Inflammatory macrophage treated with lipopolysaccharide for 4 hours (primary cell): Measurements from ENCODE around the gene AKR1B15.
"Not testable (repeated sequence)": the region's sequence is repeated elsewhere in the genome, so short reads cannot be mapped to it uniquely, and the experiment has no call there.

Experiments used
- DNase-seq: peaks from one replicate; pipeline ENCODE4 v3.0.0-alpha.2; 2020

The AKR1B15 gene

DNA sequence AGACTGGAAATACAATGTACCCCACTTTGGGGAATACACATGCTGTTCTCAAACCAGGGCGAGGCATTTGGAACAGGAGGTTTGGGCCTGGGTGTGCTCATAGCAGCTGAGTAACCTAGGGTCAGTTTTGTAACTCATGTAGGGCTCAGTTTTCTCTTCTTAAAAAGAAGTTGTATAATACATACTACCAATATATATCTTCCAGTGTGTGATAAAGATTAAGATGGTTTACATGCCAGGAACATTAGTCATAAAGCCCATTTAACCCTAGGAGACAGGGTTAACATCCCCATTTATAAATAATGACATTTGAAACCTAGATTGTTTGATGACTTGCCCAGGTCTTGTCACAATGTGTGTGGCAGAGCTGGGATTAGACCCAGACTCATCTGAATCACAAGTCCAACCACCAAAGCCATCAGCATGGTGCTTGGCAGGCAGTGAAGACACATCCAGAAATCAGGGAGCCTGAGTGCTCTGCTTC is 15.6 kb upstream of the AKR1B15 start:
- DNase-seq: no peak

DNA sequence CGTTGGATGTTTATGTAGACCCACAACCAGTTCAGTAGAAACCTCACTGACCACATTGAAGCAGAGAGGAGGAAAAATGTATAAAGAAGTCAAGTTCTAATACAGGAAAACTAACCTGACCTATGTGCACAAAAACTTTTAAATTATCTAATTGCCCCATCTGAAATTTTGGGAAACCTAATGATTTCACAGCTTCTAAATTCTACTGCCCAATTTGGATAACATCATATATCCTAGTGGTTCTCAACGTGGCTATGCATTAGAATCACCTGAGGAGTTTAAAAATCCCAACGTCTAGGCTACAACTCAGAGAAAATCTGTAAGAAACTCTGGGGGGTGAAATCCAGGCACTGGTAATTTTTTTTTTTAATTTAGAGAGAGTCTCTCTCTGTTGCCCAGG is 14.3 kb upstream of the AKR1B15 start:
- no peak for DNase-seq

DNA sequence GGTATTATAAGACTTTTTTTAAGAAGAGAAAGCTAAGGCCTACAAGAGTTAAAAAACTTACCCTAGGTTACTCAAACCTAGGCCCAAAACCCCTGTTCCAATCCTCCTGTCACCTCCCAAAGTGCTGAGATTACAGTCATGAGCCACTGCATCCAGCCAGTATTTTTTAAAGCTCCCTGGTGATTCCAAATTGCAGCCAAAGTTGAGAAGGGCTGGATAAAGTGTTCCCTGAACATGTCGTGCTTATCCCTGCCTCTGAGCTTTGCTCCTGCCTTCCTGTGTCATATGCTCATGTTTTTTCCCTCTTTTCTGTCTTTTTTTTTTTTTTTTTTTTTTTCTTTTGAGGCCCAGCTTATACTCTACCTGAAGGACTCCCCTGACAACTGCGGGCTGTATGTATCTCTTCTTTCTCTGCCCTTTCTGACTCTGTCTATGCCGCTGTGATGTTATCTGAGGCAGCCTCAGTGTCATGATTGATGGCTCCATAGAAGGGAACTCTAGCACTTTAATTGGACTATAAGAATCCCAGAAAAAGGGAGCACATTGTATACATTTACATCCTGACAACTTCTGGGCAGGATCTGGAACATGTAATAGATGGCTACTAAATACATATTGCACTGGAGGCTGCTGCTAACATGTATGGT is 13.5 kb upstream of the AKR1B15 start:
- no peak for DNase-seq

DNA sequence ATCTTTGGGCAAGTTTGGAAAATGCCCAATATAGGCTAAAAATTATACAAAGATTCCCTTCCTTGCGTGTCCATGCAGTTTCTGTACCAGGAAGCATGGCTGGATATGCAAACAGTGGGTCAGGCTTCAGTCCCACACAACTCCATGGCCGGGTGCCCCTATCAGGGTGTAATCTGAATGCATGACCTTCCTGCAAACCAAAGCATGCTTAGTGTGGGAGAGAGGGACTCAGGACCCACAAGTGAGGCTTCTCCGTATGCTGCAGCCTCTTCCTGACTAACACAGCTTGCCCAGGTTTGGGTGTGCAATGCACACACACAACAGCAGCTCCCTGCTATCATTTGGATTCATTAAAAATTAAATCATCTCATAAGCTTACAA is 13.0 kb upstream of the AKR1B15 start:
- no peak for DNase-seq

DNA sequence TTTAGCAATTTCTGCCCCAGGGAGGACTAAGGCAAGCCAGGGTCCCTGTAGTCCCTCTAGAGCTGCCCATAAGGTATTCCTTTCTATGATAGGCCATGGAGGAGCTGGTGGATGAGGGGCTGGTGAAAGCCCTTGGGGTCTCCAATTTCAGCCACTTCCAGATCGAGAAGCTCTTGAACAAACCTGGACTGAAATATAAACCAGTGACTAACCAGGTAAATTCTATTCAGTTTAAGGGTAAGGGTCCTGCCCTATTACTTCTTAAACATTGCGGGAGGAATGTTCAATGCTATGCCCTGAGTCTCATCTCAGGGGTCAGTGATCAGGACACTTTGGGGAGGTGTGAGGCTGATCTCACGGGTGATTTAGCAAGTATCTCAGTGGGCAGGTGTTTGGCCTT is 12.4 kb upstream of the AKR1B15 start:
- not testable (repeated sequence) for DNase-seq

DNA sequence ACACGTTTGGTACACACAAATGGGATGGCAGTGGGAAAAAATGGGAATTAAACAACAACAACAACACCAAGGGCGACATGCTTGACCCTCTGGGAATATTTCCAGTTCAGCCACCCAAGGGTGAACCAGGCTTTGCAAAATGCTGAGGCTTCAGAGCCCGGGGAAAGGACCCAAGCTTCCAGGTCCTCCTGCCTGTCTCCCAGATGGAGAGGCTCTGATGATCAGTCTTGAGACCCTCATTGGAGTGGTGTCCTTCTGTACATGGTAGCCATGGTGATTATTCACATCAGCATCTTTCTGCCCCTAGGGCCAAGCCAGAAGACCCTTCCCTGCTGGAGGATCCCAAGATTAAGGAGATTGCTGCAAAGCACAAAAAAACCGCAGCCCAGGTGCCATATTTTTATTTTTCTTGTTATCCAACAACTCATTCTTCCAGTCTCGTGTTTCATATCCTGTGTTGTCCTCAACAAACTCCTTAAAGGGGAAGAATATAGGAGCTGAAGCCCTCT is 11.6 kb upstream of the AKR1B15 start:
- not testable (repeated sequence) for DNase-seq

DNA sequence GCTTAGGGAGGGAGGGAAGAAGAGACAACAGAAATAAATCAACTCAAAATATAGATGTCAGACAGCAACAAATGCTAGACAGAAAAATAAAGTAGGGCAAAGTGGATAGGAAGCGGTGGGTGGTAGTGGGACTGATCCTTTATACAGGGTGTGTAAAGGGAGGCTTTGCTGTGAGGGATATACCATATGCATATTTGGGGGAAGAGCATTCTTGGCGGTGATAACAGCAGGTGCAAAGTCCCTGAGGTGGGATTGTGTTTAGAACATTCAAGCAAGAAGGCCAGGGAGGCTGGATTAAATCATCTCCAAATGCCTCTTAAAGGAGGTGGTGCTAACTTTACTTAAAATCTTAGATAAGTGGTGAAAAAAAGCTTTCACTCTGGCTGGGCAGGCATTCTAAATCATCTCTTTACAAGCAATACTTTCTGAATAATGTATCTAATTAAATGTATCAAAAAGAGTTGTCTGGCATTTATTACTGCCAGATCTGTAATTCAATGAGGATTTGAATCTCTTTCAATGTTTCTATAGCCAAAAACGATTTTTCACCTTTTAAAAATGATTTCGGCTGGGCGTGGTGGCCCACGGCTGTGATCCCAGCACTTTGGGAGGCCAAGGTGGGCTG is 9.4 kb upstream of the AKR1B15 start:
- no peak for DNase-seq

DNA sequence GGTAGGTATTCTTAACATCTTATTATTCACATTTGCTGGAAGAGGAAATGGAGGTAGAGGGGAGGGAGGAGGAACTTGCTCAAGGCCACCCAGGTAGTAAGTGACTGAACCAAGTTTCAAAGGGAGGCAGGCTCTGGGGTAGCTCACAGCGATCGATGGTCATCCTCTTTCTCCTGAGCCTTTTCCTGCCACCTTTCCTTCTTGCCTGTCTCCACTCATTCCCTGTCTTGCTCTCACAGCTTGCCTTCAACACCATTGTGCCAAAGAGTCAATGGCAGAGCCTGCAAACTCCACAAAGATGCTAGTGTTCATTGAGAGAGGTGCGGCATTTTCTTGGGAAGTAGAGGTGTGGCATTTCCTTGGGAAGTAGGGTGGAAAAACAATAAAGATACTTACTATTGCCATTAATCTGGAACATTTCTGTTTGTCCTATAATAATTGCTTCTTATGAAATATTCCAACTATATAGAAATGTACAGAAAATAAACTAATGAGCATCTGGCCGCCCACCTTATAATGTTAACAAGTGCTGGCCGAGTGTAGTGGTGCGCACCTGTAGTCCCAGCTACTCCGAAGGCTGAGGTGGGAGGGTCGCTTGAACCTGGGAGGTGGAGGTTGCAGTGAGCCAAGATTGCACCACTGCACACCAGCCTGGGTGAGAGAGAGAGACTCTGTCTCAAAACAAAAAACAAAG is 7.3 kb upstream of the AKR1B15 start:
- not testable (repeated sequence) for DNase-seq

DNA sequence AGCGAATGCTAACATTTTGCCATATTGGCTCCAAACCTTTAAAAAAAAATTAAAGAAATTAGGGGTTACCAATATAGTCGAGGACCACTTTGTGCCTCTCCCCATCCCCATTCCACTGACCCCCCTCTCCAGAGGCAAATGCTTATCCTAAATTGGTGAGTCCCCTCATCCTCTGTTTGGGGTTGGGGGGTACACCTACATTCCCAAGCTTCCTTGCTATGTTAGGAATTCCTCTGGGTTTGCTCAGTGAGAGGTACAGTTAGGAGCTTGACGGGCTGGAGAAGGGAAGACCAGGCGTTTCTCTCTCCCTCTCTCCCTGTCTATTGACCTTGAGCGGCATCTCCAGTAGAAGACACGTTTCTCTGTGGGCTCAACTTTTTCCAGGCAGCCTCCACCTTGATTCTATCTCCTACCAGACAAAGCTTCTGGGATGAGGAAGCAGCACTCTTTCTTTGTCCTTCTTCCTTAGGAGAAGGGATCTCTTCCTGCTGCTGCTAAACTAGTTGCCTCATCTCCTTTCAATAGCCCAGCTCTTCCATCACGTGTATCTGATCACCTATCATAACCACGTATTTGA is 6.6 kb upstream of the AKR1B15 start:
- no peak for DNase-seq

DNA sequence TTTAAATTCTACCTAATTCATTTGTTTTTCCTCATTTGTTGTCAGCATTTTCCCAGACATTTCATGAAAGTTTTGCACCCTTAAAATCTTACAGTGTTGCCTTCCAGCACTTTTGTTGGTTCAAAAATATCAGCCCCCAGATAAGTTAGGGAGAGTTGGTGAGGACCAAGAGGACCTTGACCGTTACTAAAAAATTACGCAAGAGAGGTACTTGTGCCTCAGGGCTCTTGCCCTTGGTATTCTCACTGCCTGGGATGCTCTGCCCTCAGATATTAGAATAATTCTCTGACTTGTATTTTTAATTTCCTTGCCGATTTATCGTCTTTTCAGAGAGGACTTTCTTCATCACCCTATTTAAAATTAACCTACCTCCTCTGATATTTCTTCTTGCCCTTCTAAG is 3.5 kb upstream of the AKR1B15 start:
- no peak for DNase-seq

DNA sequence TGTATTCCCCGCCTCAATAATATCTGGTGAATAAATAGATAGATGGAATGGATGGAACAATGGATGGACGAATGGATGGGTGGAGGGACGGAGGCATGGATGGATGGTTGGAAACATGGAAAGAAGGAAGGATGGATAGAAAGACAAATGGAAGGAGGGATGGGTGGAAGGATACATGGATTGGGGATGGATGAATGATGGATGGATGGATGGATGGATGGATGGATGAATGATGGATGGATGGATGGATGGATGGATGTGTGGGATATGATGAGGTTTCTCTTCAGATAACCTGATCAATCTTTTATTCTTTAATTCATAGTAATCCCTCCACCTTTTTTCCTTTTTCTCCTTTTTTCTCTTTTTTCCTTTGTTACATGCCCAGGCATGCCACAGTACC is 3.0 kb upstream of the AKR1B15 start:
- DNase-seq: no peak

DNA sequence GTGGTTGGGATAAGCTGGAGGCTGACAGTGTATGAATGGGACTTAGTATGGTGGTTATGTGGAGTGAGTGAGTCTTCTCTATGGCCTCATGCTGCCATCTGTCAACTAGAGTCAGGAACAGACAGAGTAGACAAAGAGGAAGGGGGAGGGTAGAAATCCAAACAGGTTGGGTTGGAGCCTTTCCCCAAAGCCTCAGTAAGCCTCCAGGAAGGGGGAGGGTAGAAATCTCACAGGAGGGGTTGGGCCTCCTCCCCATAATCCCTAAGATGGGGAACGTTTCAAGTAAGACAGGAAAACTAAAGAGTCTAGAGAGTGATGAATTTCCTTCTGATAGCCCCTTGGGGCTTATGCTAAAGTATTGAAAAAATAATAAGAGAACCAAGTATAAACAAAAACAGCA is 2.0 kb upstream of the AKR1B15 start:
- DNase-seq: no peak

DNA sequence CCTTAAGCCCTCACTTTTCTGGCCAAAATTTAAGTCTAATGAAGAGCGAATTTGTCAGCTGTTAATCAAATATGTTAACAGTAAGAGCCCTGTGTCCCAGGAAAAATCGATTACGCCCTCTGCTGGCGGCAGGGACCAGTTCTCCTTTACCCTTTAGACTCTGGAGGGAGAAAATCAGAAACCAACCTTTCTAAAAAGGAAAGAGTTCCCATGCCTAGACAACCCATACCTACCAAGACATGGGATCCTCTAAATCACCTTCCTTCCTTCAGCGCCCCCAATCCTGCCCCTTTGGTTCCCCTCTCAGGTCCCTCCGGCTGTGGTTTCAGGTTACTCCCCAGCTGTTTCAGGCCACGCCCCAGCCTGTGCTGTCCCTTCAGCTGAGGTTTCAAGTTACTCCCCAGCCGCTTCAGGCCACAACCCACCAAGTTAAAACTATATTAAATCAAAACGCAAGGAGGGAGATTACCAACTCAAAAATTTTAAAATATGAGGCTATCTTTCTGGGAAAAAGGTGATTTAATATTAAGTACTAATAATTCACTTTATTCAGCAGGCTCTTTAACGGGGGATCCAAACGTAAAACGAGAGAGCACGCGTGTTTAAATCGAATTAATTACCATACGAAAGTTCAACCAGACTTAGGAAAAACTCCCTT is 1.4 kb upstream of the AKR1B15 start:
- DNase-seq: peak; percentile 61

DNA sequence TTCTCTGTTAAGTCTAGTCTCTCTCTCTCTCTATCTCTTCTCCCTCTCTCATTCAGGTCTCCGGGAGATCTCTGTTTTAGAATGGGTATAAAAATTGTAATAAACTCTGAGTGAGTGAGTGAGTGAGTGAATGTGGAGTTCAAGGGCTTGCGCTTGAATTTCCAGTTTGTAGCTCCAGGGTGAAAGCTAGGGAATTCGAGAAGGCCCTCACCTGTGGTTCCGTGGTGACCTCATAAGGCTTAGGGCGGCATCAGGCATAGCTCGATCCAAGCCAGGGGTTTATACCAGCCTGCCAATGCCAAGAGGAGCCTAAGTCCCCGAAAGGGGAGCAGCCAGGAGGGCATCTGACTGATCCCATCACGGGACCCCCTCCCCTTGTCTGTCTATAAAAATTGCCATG is 456 bp downstream of the AKR1B15 start:
- DNase-seq: no peak

DNA sequence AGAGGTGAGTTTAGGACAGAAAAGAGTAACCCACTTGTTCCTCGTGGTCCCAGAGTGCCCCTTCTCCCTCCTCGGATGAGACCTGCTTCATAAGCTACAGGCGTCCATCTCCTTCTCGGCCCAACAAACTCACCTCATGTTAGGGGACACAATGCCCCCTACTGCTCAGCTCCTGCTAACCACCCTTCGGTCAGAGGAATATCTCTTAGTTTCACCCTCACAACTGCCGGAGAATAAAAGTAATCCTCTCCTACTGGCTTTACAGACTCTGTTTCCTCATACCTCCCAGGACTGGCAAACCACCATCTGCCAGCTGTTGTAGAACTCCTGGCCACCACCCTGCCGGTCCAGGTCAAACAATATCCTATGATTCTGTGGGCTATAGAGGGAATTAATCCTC is 3.2 kb downstream of the AKR1B15 start:
- DNase-seq: no peak

DNA sequence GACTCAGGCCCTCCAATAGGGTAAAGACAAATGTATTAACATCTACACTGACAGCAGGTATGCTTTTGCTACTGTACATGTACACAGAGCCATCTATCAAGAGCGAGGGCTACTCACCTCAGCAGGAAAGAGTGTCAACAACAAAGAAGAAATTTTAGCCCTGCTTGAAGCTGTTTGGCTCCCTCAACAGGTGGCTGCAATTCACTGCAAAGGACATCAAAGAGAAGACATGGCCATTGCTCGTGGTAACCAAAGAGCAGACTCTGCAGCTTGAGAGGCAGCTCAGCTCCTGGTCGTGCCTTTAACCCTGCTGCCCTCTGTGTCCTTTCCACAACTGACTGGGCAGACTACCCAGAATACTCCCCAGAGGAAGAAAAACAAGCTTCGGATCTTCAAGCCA is 5.1 kb downstream of the AKR1B15 start:
- DNase-seq: no peak

DNA sequence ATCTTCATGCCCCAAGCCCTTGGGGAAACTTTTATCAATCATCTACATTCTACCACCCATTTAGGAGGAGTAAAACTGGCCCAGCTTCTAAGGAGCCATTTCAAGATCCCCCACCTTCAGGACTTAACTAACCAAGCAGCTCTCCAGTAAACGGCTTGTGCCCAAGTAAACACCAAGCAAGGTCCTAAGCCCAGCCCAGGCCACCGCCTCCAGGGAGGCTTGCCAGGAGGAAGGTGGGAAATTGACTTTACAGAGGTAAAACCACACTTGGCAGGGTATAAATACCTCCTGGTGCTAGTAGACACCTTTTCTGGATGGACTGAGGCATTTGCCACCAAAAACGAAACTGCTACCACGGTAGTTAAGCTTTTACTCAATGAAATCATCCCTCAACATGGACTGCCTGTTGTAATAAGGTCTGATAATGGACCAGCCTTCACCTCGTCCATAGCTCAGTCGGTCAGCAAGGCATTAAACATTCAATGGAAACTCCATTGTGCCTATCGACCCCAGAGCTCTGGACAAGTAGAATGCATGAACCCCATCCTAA is 5.6 kb downstream of the AKR1B15 start:
- no peak for DNase-seq

DNA sequence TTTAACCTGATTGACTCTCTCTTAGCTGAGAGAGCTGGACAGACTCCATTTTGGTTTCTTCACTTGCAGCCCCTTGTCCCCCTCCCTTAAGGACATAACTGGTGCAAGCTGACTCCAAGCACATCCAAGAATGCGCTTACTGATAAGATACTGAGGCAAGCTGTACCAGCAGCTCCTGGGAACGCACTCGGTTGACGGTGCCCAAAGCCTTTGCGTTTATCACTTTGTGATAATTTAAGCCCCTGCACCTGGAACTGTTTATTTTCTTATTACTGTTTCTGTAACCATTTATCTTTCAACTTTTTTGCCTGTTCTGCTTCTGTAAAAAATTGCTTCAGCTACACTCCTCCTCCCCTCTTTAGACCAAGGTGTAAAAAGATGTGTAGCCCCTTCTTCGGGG is 8.5 kb downstream of the AKR1B15 start:
- DNase-seq: no peak

DNA sequence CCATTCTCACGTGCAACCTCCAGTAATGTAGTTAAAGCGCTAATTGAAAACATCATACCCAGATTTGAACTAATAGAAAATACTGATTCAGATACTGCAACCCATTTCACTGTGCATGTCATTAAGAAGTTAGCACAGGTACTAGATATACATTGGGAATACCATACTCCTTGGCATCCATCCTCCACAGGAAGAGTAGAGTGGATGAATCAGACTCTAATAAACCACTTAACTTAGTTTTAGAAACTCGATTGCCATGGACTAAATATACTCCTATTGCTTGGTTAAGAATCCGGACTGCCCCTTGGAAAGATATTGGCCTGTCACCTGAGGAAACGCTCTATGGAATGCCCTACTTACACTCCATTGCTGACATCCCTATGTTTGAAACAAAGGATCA is 9.5 kb downstream of the AKR1B15 start:
- no peak for DNase-seq

DNA sequence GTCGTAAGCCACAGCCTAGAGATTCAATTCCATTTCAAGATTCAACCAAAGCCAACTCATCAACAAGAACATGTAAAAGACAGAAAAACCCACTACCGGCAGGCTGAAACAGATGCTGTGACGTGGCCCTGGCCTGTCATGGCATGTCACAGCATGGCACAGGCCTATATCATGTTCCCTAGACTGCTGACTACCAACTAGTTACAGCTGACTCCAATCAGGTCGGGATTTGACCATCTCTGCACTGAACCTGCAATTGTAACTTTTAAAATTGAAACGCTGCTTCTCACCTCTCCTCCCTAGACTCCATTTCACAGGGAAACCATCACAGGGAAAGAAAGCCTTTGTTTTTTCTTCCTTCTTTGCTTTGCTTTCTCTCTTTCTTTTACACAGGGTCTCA is 12.7 kb downstream of the AKR1B15 start:
- not testable (repeated sequence) for DNase-seq

DNA sequence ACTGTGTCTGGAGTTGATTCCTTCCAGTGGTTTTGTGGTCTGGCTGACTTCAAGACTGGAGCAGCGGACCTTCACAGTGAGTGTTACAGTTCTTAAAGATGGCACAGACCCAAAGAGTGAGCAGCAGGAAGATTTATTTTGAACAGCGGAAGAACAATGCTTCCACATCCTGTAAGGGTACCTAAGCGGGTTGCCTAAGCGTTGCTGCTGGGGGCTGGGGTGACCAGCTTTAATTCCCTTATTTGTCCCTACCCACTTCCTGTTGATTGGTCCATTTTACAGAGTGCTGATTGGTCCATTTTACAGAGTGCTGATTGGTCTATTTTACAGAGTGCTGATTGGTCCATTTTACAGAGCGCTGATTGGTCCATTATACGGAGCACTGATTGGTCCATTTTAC is 13.2 kb downstream of the AKR1B15 start:
- DNase-seq: no peak

DNA sequence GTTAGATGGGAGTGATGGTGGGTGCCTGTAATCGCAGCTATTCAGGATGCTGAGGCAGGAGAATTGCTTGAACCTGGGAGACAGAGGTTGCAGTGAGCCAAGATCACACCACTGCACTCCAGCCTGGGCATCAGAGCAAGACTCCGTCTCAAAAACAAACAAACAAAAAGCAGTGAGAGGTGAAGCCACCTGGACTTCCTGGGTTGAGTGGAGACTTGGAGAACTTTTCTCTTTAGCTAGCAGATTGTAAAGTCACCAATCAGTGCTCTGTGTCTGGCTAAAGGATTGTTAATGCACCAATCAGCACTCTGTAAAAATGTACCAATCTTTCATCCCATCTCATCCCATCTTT is 14.5 kb downstream of the AKR1B15 start:
- not testable (repeated sequence) for DNase-seq

DNA sequence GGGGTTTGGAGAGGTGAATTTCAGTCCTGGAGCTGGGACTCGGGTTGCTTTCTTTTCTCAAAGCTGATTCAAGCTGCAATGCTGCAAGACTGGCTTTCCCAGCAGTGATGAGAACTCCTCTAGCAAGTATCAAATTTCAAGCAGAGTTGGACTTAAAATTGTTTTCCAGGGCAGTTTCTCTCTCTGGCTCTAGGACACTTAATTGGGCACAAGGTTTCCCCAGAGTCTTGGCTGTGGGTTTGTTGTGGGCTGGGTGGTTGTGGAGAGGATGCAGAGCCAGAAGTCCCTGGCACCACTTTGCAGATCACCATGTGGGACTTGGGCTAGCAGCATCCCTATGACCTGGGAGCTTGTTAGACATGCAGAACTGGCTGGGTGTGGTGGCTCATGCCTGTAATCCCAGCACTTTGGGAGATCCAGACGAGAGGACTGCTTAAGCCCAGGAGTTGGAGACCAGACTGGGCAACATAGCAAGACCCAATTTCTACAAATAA is 16.8 kb downstream of the AKR1B15 start:
- no peak for DNase-seq
